Erythroblast (primary cell): ENCODE results near the gene SLC25A51.

Source experiments
- GATA1 ChIP-seq: IDR thresholded peaks from 2 replicates; pipeline ENCODE4 v1.6.1; 2011; ENCODE audit warnings: low read depth, mild to moderate bottlenecking, control low read depth, low read length, moderate library complexity
- POLR2A ChIP-seq: IDR thresholded peaks from 2 replicates; pipeline ENCODE4 v1.6.1; 2011; ENCODE audit warnings: mild to moderate bottlenecking, low read length

DNA sequence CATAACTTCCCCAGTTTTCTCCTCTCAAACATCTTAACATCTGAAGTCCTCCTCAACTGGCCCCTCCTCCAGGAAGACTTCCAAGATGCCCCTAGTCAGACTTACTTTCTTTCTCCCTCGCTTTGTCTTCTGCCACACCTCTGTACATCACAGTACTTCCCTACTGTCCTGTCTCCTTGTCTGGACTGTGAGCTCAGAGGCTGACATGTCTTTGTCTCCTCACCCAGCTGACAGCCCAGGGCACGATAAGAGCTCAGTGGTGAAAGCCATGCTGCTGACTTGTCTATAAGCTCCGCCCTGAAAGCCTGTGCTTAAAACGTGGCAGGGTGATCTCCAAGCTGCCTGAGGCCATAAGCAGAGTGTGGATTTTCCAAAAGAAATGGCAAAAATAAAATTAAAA lies 33.0 kb upstream of the SLC25A51 start:
- TF ChIP-seq POLR2A (no peak), GATA1 (no peak)
